Glutamatergic neuron (in vitro differentiated cells): ENCODE results near the gene ABHD10. TPM values are rescaled to one million over a fixed set of nuclear protein-coding genes. Genes with fewer than 3 reads are reported as not detected.

Experiments used
- DNase-seq: peaks from one replicate; pipeline ENCODE4 v3.0.0; 2022
- H3K27ac Mint-ChIP-seq: one replicate; pipeline ENCODE4 v1.8.0; 2020; ENCODE audit warnings: mild to moderate bottlenecking, mixed read lengths, inconsistent platforms; ENCODE audit not compliant: unreplicated experiment
- H3K27me3 Mint-ChIP-seq: one replicate; pipeline ENCODE4 v1.8.0; 2020; ENCODE audit warnings: mild to moderate bottlenecking, moderate library complexity, mixed read lengths, inconsistent platforms; ENCODE audit not compliant: unreplicated experiment
- H3K36me3 Mint-ChIP-seq: one replicate; pipeline ENCODE4 v1.8.0; 2020; ENCODE audit warnings: mild to moderate bottlenecking, mixed read lengths, inconsistent platforms; ENCODE audit not compliant: unreplicated experiment
- H3K4me1 Mint-ChIP-seq: one replicate; pipeline ENCODE4 v1.8.0; 2020; ENCODE audit warnings: mild to moderate bottlenecking, low read depth, mixed read lengths, inconsistent platforms; ENCODE audit not compliant: unreplicated experiment
- H3K4me3 Mint-ChIP-seq: one replicate; pipeline ENCODE4 v1.8.0; 2020; ENCODE audit warnings: mild to moderate bottlenecking, mixed read lengths, inconsistent platforms; ENCODE audit not compliant: unreplicated experiment
- H3K9me3 Mint-ChIP-seq: one replicate; pipeline ENCODE4 v1.8.0; 2020; ENCODE audit warnings: mild to moderate bottlenecking, moderate library complexity, mixed read lengths, inconsistent platforms; ENCODE audit not compliant: unreplicated experiment
- CTCF ChIP-seq: fragments of 200-600 bp; sonication (generic); IDR thresholded peaks from one replicate; pipeline ENCODE4 v1.5.0; 2021; ENCODE audit not compliant: partially characterized antibody, unreplicated experiment
- total RNA-seq: library from RNA; stranded (reverse); fragmentation: NEBNext Ultra II Directional; extraction: Animal tissue kit (Norgen Biotek cat#: 25700); gene quantifications from one replicate; pipeline ENCODE4 v1.2.1, GENCODE V29; 2021; ENCODE audit not compliant: unreplicated experiment

The ABHD10 gene
- total RNA-seq, 1 donor from 2014 or later = 35.9 TPM

GRCh38 chr3:111936967-111937366 lies 41.9 kb upstream of the ABHD10 start:
- H3K27me3 Mint-ChIP-seq = no peaks in the 10 kb centered on the region
- no peak overlapping the region for H3K4me3 Mint-ChIP-seq
- H3K36me3 Mint-ChIP-seq = no peaks in the 10 kb centered on the region
- DNase-seq = no peak
- H3K27ac Mint-ChIP-seq = no peak overlapping the region
- H3K9me3 Mint-ChIP-seq = no peaks in the 10 kb centered on the region
- TF ChIP-seq CTCF = no peak
- no peaks in the 10 kb centered on the region for H3K4me1 Mint-ChIP-seq

- H3K36me3 Mint-ChIP-seq = no peaks in the 10 kb centered on the region
- TF ChIP-seq CTCF = no peak
- H3K4me1 Mint-ChIP-seq = no peaks in the 10 kb centered on the region
- no peak overlapping the region for H3K27ac Mint-ChIP-seq
- no peak overlapping the region for H3K4me3 Mint-ChIP-seq
- no peaks in the 10 kb centered on the region for H3K9me3 Mint-ChIP-seq
- no peaks in the 10 kb centered on the region for H3K27me3 Mint-ChIP-seq
- DNase-seq = no peak
Observed at GRCh38 chr3:111937871-111938270, 41.0 kb upstream of the ABHD10 start.

- DNase-seq = no peak
- H3K36me3 Mint-ChIP-seq = no peaks in the 10 kb centered on the region
- H3K9me3 Mint-ChIP-seq = no peaks in the 10 kb centered on the region
- no peak for TF ChIP-seq CTCF
- no peaks in the 10 kb centered on the region for H3K27me3 Mint-ChIP-seq
- no peak overlapping the region for H3K27ac Mint-ChIP-seq
- no peak overlapping the region for H3K4me3 Mint-ChIP-seq
- H3K4me1 Mint-ChIP-seq = no peaks in the 10 kb centered on the region
Observed at GRCh38 chr3:111939873-111940272, 39.0 kb upstream of the ABHD10 start.

GRCh38 chr3:111943533-111943932 lies 35.3 kb upstream of the ABHD10 start:
- Mint-ChIP-seq H3K27me3 (no peaks in the 10 kb centered on the region), H3K27ac (no peak overlapping the region), H3K9me3 (no peaks in the 10 kb centered on the region), H3K4me3 (no peak overlapping the region), H3K36me3 (no peaks in the 10 kb centered on the region), H3K4me1 (no peaks in the 10 kb centered on the region)
- DNase-seq = no peak
- no peak for TF ChIP-seq CTCF

GRCh38 chr3:111944372-111944771 lies 34.5 kb upstream of the ABHD10 start:
- H3K27ac Mint-ChIP-seq = no peak overlapping the region
- H3K36me3 Mint-ChIP-seq = no peaks in the 10 kb centered on the region
- H3K4me3 Mint-ChIP-seq = no peak overlapping the region
- TF ChIP-seq CTCF = no peak
- no peaks in the 10 kb centered on the region for H3K27me3 Mint-ChIP-seq
- no peaks in the 10 kb centered on the region for H3K9me3 Mint-ChIP-seq
- DNase-seq = no peak
- no peaks in the 10 kb centered on the region for H3K4me1 Mint-ChIP-seq
